Activated T-helper 17 cell treated with anti-CD3 and anti-CD28 coated beads, Interleukin-2, amount 50 U/mL, for 72 hours (primary cell): Measurements from ENCODE around the gene OSGEPL1. TPM values are rescaled to one million over a fixed set of nuclear protein-coding genes. Genes with fewer than 3 reads are reported as not detected.
A peak's percentile ranks its signal among the peaks of the same experiment; 100 is the strongest.
"Not testable (repeated sequence)": the region's sequence is repeated elsewhere in the genome, so short reads cannot be mapped to it uniquely, and the experiment has no call there.

Source experiments
- ATAC-seq: fragments of 150-1000 bp; cut with Tn5 transposase; replicated peaks from 2 replicates; pipeline ENCODE4 v1.10.0; 2021; ENCODE audit warnings: mild to moderate bottlenecking, moderate library complexity
- H3K27ac Mint-ChIP-seq: one replicate; pipeline ENCODE4 v1.8.0; 2022; ENCODE audit warnings: mixed read lengths
- H3K27me3 Mint-ChIP-seq: one replicate; pipeline ENCODE4 v1.8.0; 2022; ENCODE audit warnings: mixed read lengths
- H3K36me3 Mint-ChIP-seq: one replicate; pipeline ENCODE4 v1.8.0; 2022; ENCODE audit warnings: low read depth, mild to moderate bottlenecking, mixed read lengths
- H3K4me1 Mint-ChIP-seq: one replicate; pipeline ENCODE4 v1.8.0; 2022; ENCODE audit warnings: mixed read lengths
- H3K4me3 Mint-ChIP-seq: one replicate; pipeline ENCODE4 v1.8.0; 2022; ENCODE audit warnings: mild to moderate bottlenecking, mixed read lengths
- H3K9me3 Mint-ChIP-seq: one replicate; pipeline ENCODE4 v1.8.0; 2022; ENCODE audit warnings: mixed read lengths
- total RNA-seq, 2 donors: library from RNA; stranded (reverse); gene quantifications; one replicate each; pipeline ENCODE4 v1.2.3, GENCODE V29; 2022

The OSGEPL1 gene
- total RNA-seq, 2 donors from 2014 or later, result 7.2 to 8.3 TPM

DNA sequence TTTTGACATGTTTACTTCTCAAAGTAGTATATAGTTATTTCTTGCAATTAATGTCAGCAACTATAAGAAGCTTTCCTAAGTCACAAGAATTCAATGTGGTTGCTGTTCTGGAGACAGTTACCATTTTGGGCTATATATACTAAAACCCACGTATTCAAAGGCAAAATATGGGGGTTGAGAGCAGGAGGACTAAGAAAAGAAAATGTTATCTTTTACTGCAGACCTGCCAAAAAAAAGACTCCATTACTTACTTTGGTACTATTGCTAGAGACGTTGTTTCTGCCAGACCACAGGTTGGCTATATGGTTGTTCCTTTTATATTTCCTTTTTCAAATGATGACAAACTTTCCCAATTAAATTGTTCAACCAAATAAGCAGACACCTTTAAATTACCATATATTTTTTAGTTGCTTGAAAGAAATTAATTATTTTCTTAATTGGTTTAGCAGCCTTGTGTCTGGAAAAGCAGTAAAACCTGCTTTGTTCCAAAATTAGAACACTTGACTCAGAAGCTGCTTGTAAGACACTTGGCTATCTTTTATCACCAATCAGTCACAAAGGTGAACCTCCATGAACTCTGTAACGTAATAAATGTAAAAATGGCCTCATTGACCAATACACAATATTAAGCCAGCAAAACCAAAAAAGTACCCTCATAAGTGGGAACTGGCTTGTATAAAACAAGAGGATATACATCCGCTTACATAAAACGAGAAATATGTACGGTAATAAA is 8.2 kb upstream of the OSGEPL1 start:
- H3K4me1 Mint-ChIP-seq, result no peaks in the 10 kb centered on the region
- no peaks in the 10 kb centered on the region for H3K27me3 Mint-ChIP-seq
- ATAC-seq, result no peak
- H3K9me3 Mint-ChIP-seq, result no peaks in the 10 kb centered on the region
- peaks cover 83% of the 10 kb centered on the region for H3K36me3 Mint-ChIP-seq
- no peak overlapping the region for H3K4me3 Mint-ChIP-seq
- H3K27ac Mint-ChIP-seq, result no peak overlapping the region

- H3K27ac Mint-ChIP-seq, result peak overlapping the region; percentile 98
Observed at GRCh38 chr2:189763908-189764661, 1.5 kb upstream of the OSGEPL1 start.

GRCh38 chr2:189762229-189762550 is 402 bp downstream of the OSGEPL1 start:
- Mint-ChIP-seq H3K27ac (peak overlapping the region; percentile 98), H3K36me3 (peaks cover 8% of the 10 kb centered on the region), H3K4me3 (peak overlapping the region; percentile 99), H3K9me3 (no peaks in the 10 kb centered on the region), H3K27me3 (no peaks in the 10 kb centered on the region), H3K4me1 (no peaks in the 10 kb centered on the region)
- ATAC-seq, result no peak

More at GRCh38 chr2:189763908-189764661, 1.5 kb upstream of the OSGEPL1 start:
- Mint-ChIP-seq H3K27me3 (no peaks in the 10 kb centered on the region), H3K36me3 (peaks cover 20% of the 10 kb centered on the region), H3K4me3 (peak overlapping the region; percentile 99), H3K4me1 (no peaks in the 10 kb centered on the region), H3K9me3 (no peaks in the 10 kb centered on the region)
- ATAC-seq, result no peak

GRCh38 chr2:189760154-189760553 is 2.4 kb downstream of the OSGEPL1 start:
- H3K27ac Mint-ChIP-seq, H3K27me3 Mint-ChIP-seq, H3K4me1 Mint-ChIP-seq, H3K4me3 Mint-ChIP-seq, H3K36me3 Mint-ChIP-seq, H3K9me3 Mint-ChIP-seq, ATAC-seq: not testable (repeated sequence)

GRCh38 chr2:189756311-189756952 is 6.2 kb downstream of the OSGEPL1 start:
- Mint-ChIP-seq H3K27me3 (no peaks in the 10 kb centered on the region), H3K36me3 (peaks cover 37% of the 10 kb centered on the region), H3K4me1 (no peaks in the 10 kb centered on the region), H3K9me3 (no peaks in the 10 kb centered on the region), H3K4me3 (no peak overlapping the region), H3K27ac (no peak overlapping the region)
- ATAC-seq, result no peak

- Mint-ChIP-seq H3K27ac (no peak overlapping the region), H3K4me3 (no peak overlapping the region), H3K36me3 (peaks cover 81% of the 10 kb centered on the region), H3K27me3 (no peaks in the 10 kb centered on the region), H3K4me1 (no peaks in the 10 kb centered on the region), H3K9me3 (no peaks in the 10 kb centered on the region)
- ATAC-seq, result peak; percentile 70
Observed at GRCh38 chr2:189751080-189751658, 11.4 kb downstream of the OSGEPL1 start.

DNA sequence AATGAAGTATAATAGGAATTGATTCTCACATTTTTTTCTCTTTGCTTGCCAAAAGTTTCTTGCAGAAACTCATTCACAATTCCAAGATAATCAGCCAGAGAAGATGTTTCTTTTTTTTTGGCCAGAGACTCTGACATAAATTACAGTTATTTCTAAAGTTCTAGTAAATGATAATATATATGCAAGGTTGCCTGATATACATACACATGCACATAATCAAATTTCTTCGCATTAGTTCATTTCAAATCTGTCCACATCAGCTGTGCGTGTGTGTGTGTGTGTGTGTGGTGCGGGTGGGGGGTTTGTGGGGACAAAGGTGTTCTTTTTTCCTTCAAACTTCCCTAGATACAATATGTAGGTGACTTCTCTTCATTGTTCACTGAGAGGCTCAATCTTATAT is 33.2 kb downstream of the OSGEPL1 start:
- Mint-ChIP-seq H3K4me3 (no peak overlapping the region), H3K9me3 (no peaks in the 10 kb centered on the region), H3K36me3 (no peaks in the 10 kb centered on the region), H3K27me3 (no peaks in the 10 kb centered on the region), H3K4me1 (no peaks in the 10 kb centered on the region), H3K27ac (no peak overlapping the region)
- ATAC-seq, result no peak

DNA sequence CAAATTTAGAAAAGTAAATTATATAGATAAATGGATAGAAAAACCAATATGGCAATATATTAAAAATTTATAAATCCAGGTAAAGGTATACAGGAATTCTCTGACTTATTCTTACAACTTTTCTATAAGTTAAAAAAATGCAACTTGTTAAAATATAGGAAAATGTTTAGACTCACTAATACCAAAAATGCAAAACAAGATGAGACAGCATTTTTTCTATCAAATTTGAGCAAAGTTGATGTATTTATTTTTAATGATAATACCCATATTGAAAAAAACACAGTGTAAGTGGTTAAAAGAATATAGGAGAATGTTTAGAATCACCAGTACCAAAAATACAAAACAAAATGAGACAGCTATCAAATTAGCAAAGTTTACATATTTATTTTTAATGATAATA is 35.7 kb downstream of the OSGEPL1 start:
- Mint-ChIP-seq H3K27ac (no peak overlapping the region), H3K36me3 (no peaks in the 10 kb centered on the region), H3K4me3 (no peak overlapping the region), H3K9me3 (no peaks in the 10 kb centered on the region), H3K27me3 (no peaks in the 10 kb centered on the region), H3K4me1 (peaks cover 10% of the 10 kb centered on the region)
- no peak for ATAC-seq

DNA sequence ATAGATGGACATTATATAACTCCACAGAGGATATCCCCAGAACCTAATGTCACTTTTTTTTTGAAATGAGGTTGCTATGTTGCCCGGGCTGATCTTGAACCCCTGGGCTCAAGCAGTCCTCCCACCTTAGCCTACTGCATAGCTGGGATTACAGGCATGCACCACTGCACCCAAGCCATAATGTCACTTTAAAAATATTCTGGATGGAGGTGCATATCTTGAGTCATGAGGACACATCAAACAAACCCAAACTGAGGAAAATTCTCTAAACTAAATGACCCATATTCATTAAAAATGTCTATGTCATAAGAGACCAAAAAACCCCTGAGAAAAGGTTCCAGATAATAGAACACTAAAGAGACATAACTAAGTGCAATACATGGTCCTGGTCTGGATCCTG is 36.3 kb downstream of the OSGEPL1 start:
- Mint-ChIP-seq H3K4me3 (no peak overlapping the region), H3K36me3 (no peaks in the 10 kb centered on the region), H3K4me1 (peaks cover 10% of the 10 kb centered on the region), H3K27ac (no peak overlapping the region), H3K9me3 (no peaks in the 10 kb centered on the region), H3K27me3 (no peaks in the 10 kb centered on the region)
- ATAC-seq, result no peak

GRCh38 chr2:189723192-189723591 is 39.4 kb downstream of the OSGEPL1 start:
- Mint-ChIP-seq H3K4me1 (peaks cover 10% of the 10 kb centered on the region), H3K4me3 (no peak overlapping the region), H3K9me3 (no peaks in the 10 kb centered on the region), H3K27me3 (no peaks in the 10 kb centered on the region), H3K27ac (peak overlapping the region; percentile 21), H3K36me3 (no peaks in the 10 kb centered on the region)
- peak; percentile 77 for ATAC-seq

DNA sequence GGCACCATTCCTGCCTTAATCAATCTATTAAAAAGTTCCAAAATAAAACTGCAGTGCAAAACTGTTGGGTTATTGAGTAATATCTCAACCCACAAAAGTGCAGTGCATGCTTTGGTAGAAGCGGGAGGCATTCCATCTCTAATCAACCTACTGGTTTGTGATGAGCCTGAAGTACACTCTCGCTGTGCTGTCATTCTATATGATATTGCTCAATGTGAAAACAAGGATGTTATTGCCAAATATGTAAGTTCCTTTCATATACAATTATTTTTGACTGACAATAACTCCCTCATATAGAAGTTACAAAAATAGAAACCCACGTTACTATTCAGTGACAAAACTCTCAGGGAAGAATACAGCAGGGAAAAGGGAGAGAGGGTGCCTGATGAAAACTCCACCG is 43.0 kb downstream of the OSGEPL1 start:
- H3K27ac Mint-ChIP-seq, result no peak overlapping the region
- no peaks in the 10 kb centered on the region for H3K36me3 Mint-ChIP-seq
- peaks cover 8% of the 10 kb centered on the region for H3K9me3 Mint-ChIP-seq
- ATAC-seq, result no peak
- H3K27me3 Mint-ChIP-seq, result no peaks in the 10 kb centered on the region
- H3K4me1 Mint-ChIP-seq, result peaks cover 10% of the 10 kb centered on the region
- H3K4me3 Mint-ChIP-seq, result no peak overlapping the region

- not testable (repeated sequence) for ATAC-seq, H3K4me3 Mint-ChIP-seq, H3K9me3 Mint-ChIP-seq, H3K27ac Mint-ChIP-seq, H3K36me3 Mint-ChIP-seq, H3K4me1 Mint-ChIP-seq, H3K27me3 Mint-ChIP-seq
Observed at GRCh38 chr2:189717593-189717992, 45.0 kb downstream of the OSGEPL1 start.

- no peak for ATAC-seq
- Mint-ChIP-seq H3K27ac (no peak overlapping the region), H3K27me3 (no peaks in the 10 kb centered on the region)
Observed at GRCh38 chr2:189709501-189710221, 52.9 kb downstream of the OSGEPL1 start.

GRCh38 chr2:189702071-189702470 is 60.5 kb downstream of the OSGEPL1 start:
- ATAC-seq, result no peak
- no peak overlapping the region for H3K4me3 Mint-ChIP-seq
- H3K36me3 Mint-ChIP-seq, result peaks cover 9% of the 10 kb centered on the region
- no peaks in the 10 kb centered on the region for H3K9me3 Mint-ChIP-seq
- no peaks in the 10 kb centered on the region for H3K27me3 Mint-ChIP-seq
- no peak overlapping the region for H3K27ac Mint-ChIP-seq
- no peaks in the 10 kb centered on the region for H3K4me1 Mint-ChIP-seq

More at GRCh38 chr2:189709501-189710221, 52.9 kb downstream of the OSGEPL1 start:
- Mint-ChIP-seq H3K4me1 (no peaks in the 10 kb centered on the region), H3K9me3 (no peaks in the 10 kb centered on the region), H3K4me3 (no peak overlapping the region), H3K36me3 (peaks cover 9% of the 10 kb centered on the region)
